ENCODE measurements around the gene AIFM3.
"Not testable (repeated sequence)": the region's sequence is repeated elsewhere in the genome, so short reads cannot be mapped to it uniquely, and the experiment has no call there.

The AIFM3 gene

DNA sequence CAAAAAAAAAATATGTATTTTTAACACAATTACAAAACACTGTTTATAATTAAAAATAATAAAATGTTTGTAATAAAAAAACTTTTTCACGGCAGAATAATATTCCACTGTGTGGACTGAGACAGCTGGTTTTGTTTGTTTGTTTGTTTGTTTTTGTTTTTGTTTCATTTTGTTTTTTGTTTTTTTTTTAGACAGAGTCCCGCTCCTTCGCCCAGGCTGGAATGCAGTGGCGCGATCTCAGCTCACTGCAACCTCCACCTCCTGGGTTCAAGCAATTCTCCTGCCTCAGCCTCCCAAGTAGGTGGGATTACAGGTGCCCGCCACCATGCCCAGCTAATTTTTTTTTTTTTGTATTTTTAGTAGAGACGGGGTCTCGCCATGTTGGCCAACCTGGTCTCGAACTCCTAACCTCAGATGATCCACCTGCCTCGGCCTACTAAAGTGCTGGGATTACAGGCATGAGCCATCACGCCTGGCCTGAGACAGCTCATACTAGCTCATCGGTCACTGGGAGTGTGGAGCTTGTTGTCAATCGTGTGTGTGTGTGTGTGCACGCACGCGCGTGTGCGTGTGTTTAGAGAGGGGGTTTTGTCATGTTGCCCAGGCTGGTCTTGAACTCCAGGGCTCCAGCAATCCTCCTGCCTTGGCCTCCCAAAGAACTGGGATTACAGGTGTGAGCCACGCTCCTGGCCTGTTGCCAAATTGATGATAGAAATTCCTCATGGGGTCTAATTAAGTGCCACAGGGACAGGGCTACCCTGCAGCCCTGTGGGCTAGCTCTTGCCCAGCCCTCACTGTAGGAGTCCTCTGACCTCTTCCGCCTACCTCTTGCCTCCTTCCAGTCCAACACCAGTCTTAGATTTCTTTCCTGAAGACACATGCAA lies 7.2 kb upstream of the AIFM3 start:
- no peak for DNase-seq (ENCODE audit: low read depth)

DNA sequence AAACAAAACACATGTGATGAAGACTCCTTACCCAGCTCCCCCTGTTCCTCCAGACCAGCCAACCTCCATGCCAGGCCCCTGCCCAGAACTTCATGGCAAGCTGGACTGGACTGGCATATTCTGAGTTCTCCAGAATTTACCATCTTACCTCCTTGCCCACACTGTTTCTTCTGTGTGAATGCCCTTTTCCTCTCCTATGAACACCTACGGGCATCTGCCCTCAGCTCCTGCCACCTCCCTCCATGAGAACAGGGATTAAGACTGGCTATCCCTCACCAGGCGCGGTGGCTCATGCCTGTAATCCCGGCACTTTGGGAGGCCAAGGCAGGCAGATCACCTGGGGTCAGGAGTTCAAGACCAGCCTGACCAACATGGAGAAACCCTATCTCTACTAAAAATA lies 6.4 kb upstream of the AIFM3 start:
- DNase-seq (ENCODE audit: low read depth) = no peak

DNA sequence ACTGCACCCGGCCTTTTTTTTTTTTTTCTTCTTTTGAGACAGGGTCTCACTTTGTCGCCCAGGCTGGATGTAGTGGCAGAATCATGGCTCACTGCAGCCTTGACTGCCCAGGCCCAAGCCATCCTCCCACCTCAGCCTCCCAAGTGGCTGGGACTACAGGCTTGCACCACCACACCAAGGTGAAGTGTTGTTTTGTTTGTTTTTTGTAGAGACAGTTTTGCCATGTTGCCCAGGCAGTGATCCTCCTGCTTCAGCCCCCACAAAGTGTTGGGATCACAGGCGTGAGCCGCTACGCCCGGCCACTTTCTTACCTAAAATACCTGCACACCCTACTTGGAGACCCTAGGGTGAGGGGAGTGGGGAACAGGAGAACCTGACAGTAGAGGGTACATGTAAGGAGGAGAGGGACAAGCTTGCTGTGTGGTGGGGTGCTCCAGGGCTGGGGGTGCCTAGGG lies 4.5 kb upstream of the AIFM3 start:
- no peak for DNase-seq (ENCODE audit: low read depth)

DNA sequence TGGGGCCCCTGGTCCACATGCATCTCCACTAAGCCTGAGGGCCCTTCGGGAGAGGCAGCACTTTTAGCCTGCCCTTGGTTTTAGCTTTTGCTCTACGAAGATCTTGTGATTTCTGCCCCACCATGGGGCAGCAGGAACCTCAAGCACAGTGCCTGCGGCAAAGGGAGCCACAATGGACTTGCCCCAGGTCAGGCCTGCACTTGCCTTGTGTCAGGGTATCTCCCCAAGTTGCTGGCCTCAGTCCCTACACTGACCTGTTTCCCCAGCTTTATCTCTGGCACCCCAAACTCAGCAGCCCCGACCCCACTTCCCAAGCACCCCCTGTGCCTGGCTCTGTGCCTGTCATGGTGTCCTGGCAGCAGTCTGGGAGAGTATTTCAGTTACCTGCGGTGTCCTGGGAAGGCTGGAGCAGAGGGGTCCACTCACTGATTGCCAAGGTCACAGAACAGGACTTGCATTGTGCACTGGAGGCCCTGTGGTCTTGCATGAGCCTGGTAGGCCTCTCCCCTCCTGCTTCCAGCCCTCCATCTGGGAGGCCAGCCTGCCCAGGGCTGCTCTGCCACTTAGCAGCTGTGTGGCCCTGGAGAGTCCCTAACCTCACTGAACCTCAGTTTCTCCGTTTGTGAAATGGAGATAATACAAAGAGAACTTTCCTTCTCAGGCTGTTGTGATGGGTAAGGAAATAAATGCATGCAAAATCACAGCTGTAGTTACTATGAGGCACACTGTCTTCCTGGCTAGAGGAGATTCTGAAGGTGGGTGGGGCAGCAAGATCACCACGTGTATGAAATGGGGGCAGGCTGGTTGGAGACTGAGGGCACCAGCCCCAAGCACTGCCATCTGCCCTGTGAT lies 3.6 kb upstream of the AIFM3 start:
- DNase-seq (ENCODE audit: low read depth) = no peak

DNA sequence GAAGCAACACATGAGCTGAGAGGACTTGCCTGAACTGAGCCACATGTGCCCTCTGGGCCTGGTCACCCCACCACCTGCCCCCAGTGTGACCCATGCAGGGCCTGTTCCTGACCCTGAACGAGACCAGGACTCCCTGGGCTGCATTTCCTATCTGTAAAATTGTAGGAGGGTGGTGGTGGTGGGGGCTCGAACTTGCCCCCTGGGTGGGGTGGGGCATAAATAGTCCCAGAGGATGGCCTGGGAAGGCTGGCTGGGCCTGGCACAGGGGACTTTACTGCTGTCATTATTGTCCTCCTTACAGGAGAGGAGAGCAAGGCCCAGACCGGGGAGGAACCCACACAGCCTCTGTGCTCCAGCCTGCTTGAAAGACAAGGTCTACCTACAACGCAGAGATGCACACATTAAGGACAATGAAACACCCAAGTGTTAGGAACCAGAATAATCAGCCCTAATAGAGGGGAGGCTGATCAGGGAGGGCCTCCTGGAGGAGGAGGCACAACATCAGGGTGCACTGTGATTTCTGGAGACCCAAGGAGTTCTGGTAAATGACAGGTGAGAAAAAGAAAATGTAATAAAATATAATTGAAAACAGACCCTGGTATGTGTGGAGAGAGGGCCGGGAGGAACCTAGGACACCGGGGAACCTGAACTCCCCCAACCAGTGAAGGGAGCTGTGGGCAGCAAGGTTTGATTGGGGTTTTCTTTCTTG lies 2.8 kb upstream of the AIFM3 start:
- no peak for DNase-seq (ENCODE audit: low read depth)

DNA sequence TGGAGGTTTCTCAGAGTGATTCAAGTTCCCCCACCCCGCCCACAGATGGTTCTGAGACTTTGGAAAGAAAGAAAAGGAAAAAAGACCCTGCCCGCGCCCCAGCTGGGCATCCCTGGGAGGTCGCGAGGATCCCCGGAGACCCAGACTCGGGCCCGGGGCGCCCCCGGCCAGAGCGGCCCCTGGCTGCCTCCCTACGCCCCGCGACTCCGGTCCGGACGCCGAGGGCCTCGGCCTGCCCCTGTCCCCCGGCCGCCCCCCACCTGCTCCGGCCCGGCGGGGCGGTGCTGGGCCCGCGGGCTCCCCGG lies 2.3 kb upstream of the AIFM3 start:
- no peak for DNase-seq (ENCODE audit: low read depth)

DNA sequence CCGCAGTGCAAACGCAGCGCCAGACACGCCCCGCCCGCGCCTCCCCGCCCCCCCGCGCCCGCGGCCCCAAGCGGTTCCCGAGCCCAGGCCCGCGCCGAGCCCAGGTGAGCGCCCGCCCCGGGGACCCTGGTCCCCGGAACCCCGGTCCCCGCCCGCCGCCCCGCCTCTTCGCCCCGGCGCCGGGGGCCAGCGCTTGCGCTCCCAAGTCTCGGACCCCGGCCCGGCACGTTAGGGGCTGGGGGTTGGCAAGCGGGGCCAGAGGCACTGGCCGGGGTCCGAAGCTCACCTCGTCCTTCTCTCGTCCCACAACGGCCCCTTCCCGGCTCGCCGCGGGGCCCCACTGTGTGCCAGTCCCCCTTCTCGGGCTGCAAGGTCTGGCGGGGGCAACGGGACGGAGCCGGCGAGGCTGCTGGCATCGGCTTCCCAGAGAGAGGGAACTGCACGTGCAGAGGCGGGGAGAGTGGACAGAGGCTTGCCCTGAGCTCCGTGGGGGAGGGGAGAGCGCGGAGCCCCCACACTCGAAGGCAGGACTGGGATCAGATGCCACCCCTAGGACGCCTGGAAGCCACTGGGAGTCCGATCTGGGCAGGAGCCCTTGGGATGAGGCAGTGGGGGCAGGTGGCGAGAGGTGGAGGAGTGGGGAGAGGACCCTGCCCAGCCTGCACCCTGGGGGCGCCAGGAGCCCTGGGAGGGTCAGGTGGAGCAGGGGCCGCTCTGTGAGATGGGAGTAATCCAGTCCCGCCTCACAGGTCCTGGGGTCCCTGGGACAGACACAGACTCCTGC lies 1.8 kb upstream of the AIFM3 start:
- no peak for DNase-seq (ENCODE audit: low read depth)

DNA sequence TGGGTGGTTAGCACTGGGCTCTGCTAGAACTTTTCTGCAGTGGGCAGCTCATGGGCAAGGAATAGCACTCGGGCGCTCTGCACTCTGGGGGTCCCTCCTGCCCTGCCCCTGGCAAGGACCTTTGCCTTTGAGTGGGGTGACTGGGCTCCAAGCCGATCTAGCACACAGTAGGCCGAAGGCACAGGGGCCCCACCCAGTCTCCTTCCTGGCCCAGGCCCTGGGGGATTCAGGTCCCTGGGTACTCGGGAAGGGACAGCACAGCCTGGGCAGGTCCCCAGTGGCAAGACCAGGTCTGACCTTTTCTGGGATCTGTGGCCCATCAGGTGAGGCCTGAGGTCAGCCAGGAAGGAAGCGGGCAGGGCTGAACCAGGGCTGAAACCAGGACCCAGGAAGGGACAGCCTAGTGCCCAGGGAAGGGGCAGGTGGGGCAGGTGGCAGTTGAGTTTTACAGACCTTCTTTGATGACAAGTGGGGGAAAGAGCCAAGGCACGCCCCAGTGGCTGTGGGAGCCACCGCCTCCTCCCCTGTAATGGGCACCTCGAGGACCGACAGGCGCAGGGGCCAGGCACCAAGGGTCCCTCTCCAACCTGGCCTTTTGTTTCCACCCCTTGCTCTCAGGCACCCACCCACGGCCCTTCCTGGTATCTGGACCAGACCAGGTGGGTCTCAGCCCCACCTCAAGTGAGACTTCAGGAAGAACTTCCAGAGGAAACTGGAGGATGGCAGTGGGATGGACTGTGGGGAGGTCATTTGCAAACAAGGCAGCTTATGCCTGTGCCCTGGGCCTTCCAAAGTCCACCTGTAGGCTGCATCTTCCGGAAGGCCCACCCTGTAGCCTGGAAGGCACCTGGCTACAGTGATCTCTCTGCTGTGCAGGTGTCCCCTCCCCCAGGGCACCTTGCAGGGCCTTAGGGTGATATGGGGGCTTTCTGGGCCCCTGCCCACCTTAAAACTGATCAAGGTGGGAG lies 883 bp upstream of the AIFM3 start:
- DNase-seq (ENCODE audit: low read depth) = no peak

DNA sequence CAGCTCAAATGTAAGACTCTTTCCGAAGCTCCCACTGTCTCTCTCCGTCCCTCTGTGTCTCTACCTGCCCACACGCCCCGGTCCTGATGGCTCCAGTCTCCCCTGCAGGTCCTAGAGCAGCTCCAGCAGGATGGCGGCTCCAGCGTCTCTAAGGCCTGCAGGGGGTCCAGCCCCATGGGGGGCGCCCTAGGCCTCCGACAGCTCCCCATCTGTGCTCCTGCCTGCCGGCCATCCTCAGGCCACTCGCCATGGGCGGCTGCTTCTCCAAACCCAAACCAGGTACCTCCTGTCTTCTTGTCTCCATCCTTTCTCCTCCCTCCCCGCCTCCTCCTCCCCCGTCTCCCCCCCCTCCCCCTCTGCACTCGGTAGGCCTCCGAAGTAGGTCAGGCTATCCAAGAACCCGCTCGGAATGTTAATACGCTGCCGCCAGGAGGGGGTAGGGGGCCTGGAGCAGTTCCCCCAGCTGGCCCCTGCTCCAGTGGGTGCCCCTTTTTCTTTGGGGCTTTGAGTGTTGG lies 699 bp downstream of the AIFM3 start:
- DNase-seq (ENCODE audit: low read depth) = no peak

DNA sequence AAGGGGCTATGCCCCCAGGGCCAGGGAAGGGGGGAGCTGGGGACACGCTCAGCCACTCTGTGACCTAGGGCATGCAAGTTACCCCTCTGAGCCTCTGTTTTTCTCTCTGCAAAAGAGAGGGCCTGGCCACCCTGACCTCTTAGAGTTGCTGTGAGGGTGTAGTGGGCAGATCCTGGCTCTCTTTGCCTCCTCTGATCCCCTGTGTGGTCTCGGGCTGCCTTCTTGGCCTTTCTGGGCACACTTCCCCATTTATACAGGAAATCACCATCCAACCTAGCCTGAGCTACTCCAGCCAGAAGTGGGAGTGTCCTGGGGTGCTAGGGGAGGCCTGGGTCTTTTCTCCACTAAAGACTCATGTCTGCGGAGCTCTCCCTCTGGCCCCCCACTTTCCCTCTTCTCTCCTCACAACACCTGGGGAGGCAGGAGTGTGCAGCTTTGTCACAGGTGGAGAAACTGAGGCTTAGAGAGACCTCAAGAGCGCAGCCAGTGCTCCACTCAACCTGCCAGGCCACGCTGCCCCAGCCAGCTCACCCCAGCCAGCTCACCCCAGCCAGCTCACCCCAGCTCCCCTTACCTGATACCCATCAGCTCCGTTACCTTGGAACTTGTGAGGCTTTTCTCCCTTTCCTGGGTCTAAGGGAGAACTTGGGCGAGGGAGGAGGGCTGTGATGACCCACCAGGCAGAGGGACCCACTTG lies 1.4 kb downstream of the AIFM3 start:
- no peak for DNase-seq (ENCODE audit: low read depth)

DNA sequence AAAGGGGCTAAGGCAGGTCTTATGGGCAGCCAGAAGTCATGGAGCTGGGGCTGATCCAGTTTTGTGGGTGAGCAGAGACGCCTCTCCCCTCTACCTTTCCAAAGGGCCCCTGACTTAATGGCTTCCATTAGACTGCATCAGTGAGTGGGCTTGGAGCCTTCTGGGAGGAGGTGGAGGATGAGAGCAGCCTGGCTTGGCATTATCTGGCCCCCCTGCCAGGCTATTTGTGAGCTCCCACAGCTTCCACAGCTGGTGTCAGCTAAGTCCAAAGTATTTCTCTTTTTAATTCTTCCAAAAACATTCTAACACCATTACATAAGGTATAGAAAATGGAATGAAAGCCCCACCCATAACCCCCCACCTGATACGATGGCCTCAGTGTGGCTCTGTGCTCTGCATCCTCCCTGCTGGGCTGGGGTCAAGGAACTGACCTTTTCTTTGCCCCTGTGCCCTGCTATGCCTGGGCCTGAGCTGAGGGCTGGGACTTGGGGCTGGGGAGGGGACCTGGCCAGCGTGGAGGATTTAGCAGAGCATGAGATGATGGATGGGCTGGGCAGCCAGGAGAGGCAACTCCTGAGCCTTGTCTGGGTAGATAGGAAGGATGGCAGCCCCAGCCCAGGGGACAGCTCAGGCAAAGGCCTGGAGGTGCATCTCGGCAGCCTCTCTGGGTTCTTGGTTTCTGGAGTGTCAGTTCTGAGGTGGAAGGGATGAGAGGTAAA lies 4.0 kb downstream of the AIFM3 start:
- no peak for DNase-seq (ENCODE audit: low read depth)

DNA sequence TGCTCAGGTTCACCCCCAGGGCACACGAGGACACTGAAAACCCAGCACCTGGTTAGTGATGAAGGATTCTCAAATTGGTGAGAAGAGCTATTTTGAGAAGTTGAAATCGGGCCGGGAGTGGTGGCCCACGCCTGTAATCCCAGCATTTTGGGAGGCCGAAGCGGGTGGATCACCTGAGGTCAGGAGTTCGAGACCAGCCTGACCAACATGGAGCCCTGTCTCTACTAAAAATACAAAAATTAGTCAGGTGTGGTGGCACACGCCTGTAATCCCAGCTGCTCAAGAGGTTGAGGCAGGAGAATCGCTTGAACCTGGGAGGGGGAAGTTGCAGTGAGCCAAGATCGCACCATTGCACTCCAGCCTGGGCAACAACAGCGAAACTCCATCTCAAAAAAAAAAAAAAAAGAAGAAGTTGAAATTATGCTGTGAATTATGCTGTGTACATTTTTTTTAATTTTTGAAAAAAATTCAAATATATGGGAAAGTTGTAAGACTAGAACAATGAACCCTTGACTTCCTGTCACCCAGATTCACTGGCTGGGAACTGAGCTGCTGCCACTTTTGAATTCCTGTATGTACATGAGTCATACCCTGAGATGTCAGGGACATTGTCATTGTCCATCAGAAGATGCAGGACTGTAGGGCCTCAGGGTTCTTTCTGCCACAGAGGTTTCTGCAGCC lies 5.1 kb downstream of the AIFM3 start:
- not testable (repeated sequence) for DNase-seq (ENCODE audit: low read depth)

DNA sequence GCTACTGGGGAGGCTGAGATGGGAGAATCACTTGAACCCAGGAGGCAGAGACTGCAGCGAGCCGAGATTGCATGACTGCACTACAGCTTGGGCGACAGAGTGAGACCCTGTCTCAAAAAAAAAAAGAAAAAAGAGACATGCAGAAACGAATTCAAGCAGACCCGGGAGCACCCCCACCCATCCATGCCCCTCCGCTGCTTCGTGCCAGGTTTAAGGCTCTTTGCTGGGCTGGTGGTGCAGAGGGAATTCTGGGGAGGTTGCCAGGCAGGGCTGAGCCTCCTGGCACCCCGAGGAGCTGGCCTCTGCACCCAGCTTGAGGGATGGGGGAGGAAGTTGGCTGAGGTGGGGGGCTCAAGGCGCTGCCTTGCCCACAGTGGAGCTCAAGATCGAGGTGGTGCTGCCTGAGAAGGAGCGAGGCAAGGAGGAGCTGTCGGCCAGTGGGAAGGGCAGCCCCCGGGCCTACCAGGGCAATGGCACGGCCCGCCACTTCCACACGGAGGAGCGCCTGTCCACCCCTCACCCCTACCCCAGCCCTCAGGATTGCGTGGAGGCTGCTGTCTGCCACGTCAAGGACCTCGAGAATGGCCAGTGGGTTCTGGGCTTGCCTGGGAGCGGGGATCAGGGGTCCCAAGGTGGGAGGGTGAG lies 6.0 kb downstream of the AIFM3 start:
- DNase-seq (ENCODE audit: low read depth) = no peak

DNA sequence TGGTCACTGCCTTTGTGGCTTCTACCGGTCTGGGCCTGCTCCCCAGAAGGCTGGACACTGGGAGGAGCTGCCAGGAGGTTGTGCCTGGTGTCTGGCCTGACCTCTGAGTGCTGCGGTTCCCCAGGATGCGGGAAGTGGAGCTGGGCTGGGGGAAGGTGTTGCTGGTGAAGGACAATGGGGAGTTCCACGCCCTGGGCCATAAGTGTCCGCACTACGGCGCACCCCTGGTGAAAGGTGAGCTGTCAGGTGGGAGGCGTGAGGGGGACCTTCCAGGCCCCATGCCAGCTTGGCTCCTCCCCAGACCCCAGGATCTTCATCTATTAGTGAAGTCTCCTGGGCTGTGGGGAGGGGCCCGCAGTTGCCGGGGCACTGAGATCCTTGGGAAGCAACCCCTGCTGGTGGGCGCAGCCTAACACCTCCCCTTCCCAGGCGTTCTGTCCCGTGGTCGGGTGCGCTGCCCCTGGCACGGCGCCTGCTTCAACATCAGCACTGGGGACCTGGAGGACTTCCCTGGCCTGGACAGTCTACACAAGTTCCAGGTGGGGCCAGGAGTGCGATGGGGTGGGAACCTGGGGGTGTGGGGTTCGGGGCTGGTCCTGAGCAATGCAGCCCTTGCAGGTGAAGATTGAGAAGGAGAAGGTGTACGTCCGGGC lies 6.7 kb downstream of the AIFM3 start:
- no peak for DNase-seq (ENCODE audit: low read depth)

DNA sequence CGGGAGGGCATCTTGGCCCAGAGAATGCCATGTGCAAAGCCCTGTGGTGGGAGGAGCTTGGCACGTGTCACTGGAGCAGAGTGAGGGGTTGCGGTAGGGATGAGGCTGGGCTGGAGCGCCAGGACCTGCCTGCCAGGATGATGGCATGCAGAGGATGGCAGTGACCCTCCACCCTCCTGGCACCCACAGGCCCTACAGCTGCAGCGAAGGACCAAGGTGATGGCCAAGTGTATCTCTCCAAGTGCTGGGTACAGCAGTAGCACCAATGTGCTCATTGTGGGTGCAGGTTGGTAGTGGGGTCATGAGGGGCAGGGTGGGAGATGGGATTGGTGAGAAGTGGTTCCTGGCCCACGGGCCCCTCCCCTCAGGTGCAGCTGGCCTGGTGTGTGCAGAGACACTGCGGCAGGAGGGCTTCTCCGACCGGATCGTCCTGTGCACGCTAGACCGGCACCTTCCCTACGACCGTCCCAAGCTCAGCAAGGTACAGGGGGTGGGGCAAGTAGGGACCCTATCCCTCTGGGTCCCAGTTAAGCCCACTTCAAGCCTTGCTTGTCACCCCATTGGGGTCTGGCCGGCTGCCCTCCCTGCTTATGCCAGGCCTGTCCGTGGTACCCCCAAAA lies 7.4 kb downstream of the AIFM3 start:
- DNase-seq (ENCODE audit: low read depth) = no peak

DNA sequence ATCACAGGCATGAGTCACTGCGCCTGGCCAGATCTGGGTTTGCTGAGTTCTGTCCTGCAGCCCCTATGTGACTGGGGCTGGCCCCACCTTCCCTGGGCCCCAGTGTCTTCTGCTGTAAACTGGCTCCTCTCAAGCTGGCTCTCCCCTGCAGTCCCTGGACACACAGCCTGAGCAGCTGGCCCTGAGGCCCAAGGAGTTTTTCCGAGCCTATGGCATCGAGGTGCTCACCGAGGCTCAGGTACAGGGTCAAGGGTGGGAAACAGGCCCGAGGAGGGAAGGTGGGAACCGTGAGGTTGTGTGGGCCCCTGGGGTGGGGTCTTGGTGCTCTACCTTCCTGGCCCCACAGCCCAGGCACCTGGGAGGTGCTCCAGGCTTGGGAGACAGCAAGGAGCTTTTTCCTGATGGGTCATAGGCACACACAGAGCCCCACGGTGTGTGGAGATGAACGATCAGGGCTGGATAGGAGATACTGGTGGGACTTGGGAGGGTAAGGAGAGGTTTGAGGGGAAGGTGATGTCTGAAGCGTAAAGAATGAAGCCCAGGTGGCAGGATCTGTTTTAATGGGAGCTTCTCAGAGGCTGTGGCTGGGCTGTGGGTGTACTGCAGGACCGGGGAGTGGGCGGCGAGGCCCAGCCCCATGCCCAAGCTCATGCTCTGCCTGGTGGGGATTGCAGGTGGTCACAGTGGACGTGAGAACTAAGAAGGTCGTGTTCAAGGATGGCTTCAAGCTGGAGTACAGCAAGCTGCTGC lies 8.7 kb downstream of the AIFM3 start:
- no peak for DNase-seq (ENCODE audit: low read depth)

Measured in HS-27A (cell line).